IMR-90 (cell line): ENCODE measurements around the gene FXYD3.

Source experiments
- BHLHE40 ChIP-seq: fragments of 150-350 bp; IDR thresholded peaks from 2 replicates; pipeline ENCODE4 v1.6.1; 2016; ENCODE audit warnings: mild to moderate bottlenecking, low read depth, low read length
- CEBPB ChIP-seq: IDR thresholded peaks from 2 replicates; pipeline ENCODE4 v1.6.1; 2012; ENCODE audit warnings: low read depth, low read length, improper control_type of control experiment
- CTCF ChIP-seq: conservative IDR thresholded peaks from 2 replicates; pipeline ENCODE4 v1.5.1; 2012; ENCODE audit warnings: mild to moderate bottlenecking, low read depth, low read length, improper control_type of control experiment
- FOS ChIP-seq: fragments of 150-350 bp; IDR thresholded peaks from 2 replicates; pipeline ENCODE4 v1.6.1; 2016; ENCODE audit warnings: low read depth, low read length
- MAFK ChIP-seq: IDR thresholded peaks from 2 replicates; pipeline ENCODE4 v1.6.1; 2012; ENCODE audit warnings: low read depth, low read length, improper control_type of control experiment
- MAZ ChIP-seq: IDR thresholded peaks from 2 replicates; pipeline ENCODE4 v1.6.1; 2012; ENCODE audit warnings: low read depth, mild to moderate bottlenecking, low read length, improper control_type of control experiment, moderate library complexity, borderline replicate concordance
- POLR2A ChIP-seq: IDR thresholded peaks from 2 replicates; pipeline ENCODE4 v1.6.1; 2012; ENCODE audit warnings: mild to moderate bottlenecking, low read depth, low read length
- RAD21 ChIP-seq: IDR thresholded peaks from 2 replicates; pipeline ENCODE4 v1.6.1; 2012; ENCODE audit warnings: low read length, improper control_type of control experiment
- RCOR1 ChIP-seq: IDR thresholded peaks from 2 replicates; pipeline ENCODE4 v1.6.1; 2012; ENCODE audit warnings: mild to moderate bottlenecking, low read length, improper control_type of control experiment; ENCODE audit not compliant: insufficient replicate concordance
- SMC3 ChIP-seq: fragments of 150-350 bp; IDR thresholded peaks from 2 replicates; pipeline ENCODE4 v1.6.1; 2016; ENCODE audit warnings: low read depth, mild to moderate bottlenecking, antibody characterized with exemption, low read length, moderate library complexity
- USF2 ChIP-seq: fragments of 150-350 bp; IDR thresholded peaks from 2 replicates; pipeline ENCODE4 v1.6.1; 2017; ENCODE audit warnings: mild to moderate bottlenecking, antibody characterized with exemption, low read length, low read depth

DNA sequence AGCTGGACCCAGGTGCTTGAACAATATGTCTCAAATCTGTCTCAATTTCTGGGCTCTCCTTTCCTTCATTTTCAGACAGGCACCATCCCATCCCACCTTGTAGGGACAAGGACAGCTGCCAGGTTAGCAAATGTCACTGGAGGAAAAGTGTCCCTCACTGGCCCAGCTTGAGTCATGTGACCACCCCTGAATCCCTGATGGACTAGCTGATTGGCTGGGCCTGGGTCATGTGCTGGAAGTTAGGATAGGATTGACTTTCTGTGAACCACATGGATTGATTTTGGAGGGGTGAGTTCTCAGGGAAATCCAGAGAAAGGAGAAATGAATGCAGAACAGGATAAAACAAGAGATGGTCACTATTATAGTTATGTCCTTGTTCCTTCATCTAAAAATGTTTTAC is 28.2 kb upstream of the FXYD3 start:
- TF ChIP-seq RAD21 = no peak
- TF ChIP-seq CTCF = no peak
- TF ChIP-seq FOS = no peak
- no peak for TF ChIP-seq POLR2A
- no peak for TF ChIP-seq BHLHE40
- TF ChIP-seq RCOR1 = no peak
- TF ChIP-seq MAZ = no peak
- TF ChIP-seq SMC3 = no peak
- TF ChIP-seq CEBPB = no peak
- no peak for TF ChIP-seq MAFK
- TF ChIP-seq USF2 = peak; percentile 82
